ENCODE measurements around the gene STK4.
A peak's percentile ranks its signal among the peaks of the same experiment; 100 is the strongest.

GRCh38 chr20:45097485-45098102 is 131.3 kb downstream of the STK4 start:
- TF ChIP-seq POLR2A (IDR thresholded peaks at IDR 0.05) (no peak), CTCF (IDR thresholded peaks at IDR 0.05) (peak in 4 of 7 experiments; percentile 7 to 31 (median 22))
